PC-3 (cell line): ENCODE measurements around the gene DMTF1.

Experiments
- CTCF ChIP-seq: fragments of 300-600 bp; sonication (generic); conservative IDR thresholded peaks from 2 replicates; pipeline ENCODE4 v1.5.1; 2017; ENCODE audit warnings: antibody characterized with exemption, low read depth, mild to moderate bottlenecking, low read length
- EZH2 ChIP-seq: fragments of 300-600 bp; sonication (generic); IDR thresholded peaks from one replicate; pipeline ENCODE4 v1.6.1; 2017; ENCODE audit warnings: antibody characterized with exemption, mild to moderate bottlenecking, low read length; ENCODE audit not compliant: unreplicated experiment

DNA sequence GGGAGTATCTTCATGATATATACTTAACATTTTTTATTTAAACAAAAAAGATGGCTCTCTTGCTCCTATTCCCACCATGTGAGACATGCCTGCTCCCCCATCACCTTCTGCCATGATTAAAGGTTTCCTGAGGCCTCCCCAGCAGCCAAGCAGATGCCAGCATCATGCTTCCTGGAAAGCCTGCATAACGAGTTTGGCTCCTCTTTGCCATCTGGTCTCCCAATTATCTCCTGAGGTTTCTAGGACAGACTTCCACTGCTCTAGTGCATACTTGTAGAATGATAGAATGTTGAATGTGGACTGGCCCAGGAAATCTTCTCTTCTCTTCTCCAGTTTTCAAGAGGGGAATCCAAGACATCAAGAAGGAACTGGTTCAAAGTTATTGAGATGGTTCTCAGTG lies 46.9 kb upstream of the DMTF1 start:
- no peak for TF ChIP-seq CTCF
- TF ChIP-seq EZH2 = no peak
